Right atrium auricular region (tissue), 2 donors: ENCODE measurements around the gene APBA3. TPM values are rescaled to one million over a fixed set of nuclear protein-coding genes. Genes with fewer than 3 reads are reported as not detected.

ENCODE experiments used
- DNase-seq: peaks from one replicate; pipeline ENCODE4 v3.0.0-alpha.2; 2019; ENCODE audit warnings: low spot score
- H3K27ac ChIP-seq, 2 donors: fragments of 200-600 bp; sonication (generic); 1 replicate in 1 of 2; 2 replicates in 1 of 2; pipeline ENCODE4 v1.5.1; 2016 to 2019
- H3K27me3 ChIP-seq, 2 donors: fragments of 200-600 bp; sonication (generic); one replicate each; pipeline versions ENCODE4 v1.5.1 to v1.6.0; 2017 to 2019
- H3K36me3 ChIP-seq: fragments of 200-600 bp; sonication (generic); one replicate; pipeline ENCODE4 v1.5.1; 2016
- H3K4me1 ChIP-seq, 2 donors: fragments of 200-600 bp; sonication (generic); one replicate each; pipeline versions ENCODE4 v1.5.1 to v1.6.0; 2017 to 2019
- H3K4me3 ChIP-seq, 2 donors: fragments of 200-600 bp; sonication (generic); 1 replicate in 1 of 2; 2 replicates in 1 of 2; pipeline ENCODE4 v1.5.1; 2017 to 2019; ENCODE audit warnings: mild to moderate bottlenecking in 1 of 2, moderate library complexity in 1 of 2
- H3K9me3 ChIP-seq, 2 donors: fragments of 200-600 bp; sonication (generic); one replicate each; pipeline ENCODE4 v1.5.1; 2019
- total RNA-seq, 2 donors: library from RNA; depleted of rRNA; stranded (reverse); fragments of >200 nt; gene quantifications; one replicate each; pipeline ENCODE4 v1.1.0, GENCODE V29; 2016
- TF ChIP-seq, protein P1 (sequence below), 2 donors: fragments of 200-600 bp; sonication (generic); IDR thresholded peaks; one replicate each; pipeline ENCODE4 v1.5.1; 2019; ENCODE audit warnings: antibody characterized with exemption in 2 of 2

APBA3 gene
- total RNA-seq, 2 donors from 2014 or later = 14.7 to 24.8 TPM

DNA sequence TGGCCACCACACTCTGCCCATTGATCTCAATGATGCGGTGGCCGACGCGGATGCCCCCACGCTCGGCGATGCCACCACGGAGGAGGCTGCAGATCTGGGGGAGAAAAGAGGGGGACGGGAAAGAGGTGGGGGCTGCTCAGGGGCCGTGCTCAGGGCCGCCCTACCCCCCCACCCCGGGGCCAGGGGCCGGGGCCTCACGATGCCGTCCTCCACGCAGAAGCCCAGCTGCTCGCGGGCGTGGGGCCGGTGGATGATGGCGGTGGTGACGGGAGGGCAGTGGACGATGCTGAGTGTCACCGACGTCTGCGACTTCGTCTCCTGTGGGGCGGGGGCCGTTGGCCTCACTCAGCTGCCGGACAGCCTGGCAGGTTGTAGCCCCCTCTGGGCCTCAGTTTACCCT lies 10.3 kb downstream of the APBA3 start:
- DNase-seq = no peak
- Histone ChIP-seq H3K27me3 (no peaks in the 10 kb centered on the region), H3K4me1 (no peaks in the 10 kb centered on the region), H3K9me3 (no peaks in the 10 kb centered on the region), H3K36me3 (peaks cover 46% of the 10 kb centered on the region), H3K4me3 (no peak overlapping the region), H3K27ac (no peak overlapping the region)
- TF ChIP-seq, protein P1, sequence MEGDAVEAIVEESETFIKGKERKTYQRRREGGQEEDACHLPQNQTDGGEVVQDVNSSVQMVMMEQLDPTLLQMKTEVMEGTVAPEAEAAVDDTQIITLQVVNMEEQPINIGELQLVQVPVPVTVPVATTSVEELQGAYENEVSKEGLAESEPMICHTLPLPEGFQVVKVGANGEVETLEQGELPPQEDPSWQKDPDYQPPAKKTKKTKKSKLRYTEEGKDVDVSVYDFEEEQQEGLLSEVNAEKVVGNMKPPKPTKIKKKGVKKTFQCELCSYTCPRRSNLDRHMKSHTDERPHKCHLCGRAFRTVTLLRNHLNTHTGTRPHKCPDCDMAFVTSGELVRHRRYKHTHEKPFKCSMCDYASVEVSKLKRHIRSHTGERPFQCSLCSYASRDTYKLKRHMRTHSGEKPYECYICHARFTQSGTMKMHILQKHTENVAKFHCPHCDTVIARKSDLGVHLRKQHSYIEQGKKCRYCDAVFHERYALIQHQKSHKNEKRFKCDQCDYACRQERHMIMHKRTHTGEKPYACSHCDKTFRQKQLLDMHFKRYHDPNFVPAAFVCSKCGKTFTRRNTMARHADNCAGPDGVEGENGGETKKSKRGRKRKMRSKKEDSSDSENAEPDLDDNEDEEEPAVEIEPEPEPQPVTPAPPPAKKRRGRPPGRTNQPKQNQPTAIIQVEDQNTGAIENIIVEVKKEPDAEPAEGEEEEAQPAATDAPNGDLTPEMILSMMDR (IDR thresholded peaks at IDR 0.05) = no peak

DNA sequence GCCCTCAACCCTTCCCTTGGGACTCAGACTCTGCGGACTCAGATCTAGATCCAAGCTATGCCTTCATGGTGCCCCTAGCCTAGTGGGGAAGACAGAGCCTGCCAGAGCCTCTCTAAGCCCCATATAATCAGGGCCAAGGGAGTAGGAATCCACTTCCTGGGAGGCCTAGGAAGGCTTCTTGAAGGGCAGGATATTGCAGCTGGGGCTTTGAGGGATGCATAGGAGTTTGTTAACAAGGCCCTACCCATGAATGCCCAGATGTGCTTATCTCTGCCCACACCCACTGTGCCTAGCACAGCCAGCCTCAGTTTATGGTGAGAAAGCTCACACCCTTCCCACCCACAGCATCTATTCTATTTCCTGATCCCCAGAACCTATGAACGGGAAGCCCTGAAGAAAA lies 11.3 kb downstream of the APBA3 start:
- TF ChIP-seq, protein P1 (IDR thresholded peaks at IDR 0.05) = no peak
- peaks cover 46% of the 10 kb centered on the region for H3K36me3 ChIP-seq
- no peaks in the 10 kb centered on the region for H3K4me1 ChIP-seq
- H3K27me3 ChIP-seq = no peaks in the 10 kb centered on the region
- no peaks in the 10 kb centered on the region for H3K9me3 ChIP-seq
- no peak for DNase-seq
- no peak overlapping the region for H3K4me3 ChIP-seq
- no peak overlapping the region for H3K27ac ChIP-seq

DNA sequence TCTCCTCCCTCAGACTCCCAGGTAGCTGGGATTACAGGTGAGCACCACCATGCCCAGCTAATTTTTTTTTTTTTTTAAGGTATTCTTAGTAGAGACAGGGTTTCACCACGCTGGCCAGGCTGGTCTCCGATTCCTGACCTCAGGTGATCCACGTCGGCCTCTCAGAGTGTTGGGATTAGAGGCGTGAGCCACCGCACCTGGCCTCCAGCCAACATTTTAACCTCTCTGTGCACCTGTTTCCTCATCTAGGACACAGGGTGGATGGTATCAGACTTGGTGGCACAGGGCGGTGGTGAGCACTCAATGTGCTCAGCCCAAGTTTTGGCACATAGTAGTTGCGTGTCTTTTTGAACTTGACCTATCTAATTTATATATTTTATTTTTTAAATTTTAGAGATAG lies 12.5 kb downstream of the APBA3 start:
- H3K9me3 ChIP-seq = no peaks in the 10 kb centered on the region
- DNase-seq = no peak
- TF ChIP-seq, protein P1 (IDR thresholded peaks at IDR 0.05) = no peak
- no peak overlapping the region for H3K4me3 ChIP-seq
- no peak overlapping the region for H3K27ac ChIP-seq
- H3K36me3 ChIP-seq = peaks cover 40% of the 10 kb centered on the region
- H3K27me3 ChIP-seq = no peaks in the 10 kb centered on the region
- H3K4me1 ChIP-seq = no peaks in the 10 kb centered on the region

DNA sequence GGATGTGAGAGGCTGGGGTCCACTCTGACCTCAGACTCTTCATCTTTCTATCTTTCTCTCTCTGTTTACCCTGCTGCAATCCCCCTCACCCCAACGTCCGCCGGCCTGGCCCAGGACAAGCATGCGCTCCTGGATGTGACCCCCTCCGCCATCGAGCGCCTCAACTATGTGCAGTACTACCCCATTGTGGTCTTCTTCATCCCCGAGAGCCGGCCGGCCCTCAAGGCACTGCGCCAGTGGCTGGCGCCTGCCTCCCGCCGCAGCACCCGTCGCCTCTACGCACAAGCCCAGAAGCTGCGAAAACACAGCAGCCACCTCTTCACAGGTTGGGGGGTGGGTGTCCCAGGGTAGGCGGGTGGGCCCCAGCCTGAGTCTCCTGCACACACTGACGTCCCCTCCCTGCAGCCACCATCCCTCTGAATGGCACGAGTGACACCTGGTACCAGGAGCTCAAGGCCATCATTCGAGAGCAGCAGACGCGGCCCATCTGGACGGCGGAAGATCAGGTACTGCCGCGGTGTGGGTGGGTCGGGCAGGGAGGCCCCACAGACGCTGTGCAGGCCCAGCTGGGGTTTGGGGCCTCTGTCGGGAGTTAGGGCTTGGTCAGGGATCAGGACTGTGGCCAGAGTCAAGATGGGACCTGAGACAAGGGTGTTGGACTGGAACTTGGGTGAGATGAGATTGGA lies 15.0 kb downstream of the APBA3 start:
- H3K27me3 ChIP-seq = no peaks in the 10 kb centered on the region
- no peak overlapping the region for H3K27ac ChIP-seq
- no peak for DNase-seq
- peaks cover 15% of the 10 kb centered on the region for H3K36me3 ChIP-seq
- TF ChIP-seq, protein P1 (IDR thresholded peaks at IDR 0.05) = no peak
- H3K4me1 ChIP-seq = no peaks in the 10 kb centered on the region
- no peak overlapping the region for H3K4me3 ChIP-seq
- no peaks in the 10 kb centered on the region for H3K9me3 ChIP-seq

DNA sequence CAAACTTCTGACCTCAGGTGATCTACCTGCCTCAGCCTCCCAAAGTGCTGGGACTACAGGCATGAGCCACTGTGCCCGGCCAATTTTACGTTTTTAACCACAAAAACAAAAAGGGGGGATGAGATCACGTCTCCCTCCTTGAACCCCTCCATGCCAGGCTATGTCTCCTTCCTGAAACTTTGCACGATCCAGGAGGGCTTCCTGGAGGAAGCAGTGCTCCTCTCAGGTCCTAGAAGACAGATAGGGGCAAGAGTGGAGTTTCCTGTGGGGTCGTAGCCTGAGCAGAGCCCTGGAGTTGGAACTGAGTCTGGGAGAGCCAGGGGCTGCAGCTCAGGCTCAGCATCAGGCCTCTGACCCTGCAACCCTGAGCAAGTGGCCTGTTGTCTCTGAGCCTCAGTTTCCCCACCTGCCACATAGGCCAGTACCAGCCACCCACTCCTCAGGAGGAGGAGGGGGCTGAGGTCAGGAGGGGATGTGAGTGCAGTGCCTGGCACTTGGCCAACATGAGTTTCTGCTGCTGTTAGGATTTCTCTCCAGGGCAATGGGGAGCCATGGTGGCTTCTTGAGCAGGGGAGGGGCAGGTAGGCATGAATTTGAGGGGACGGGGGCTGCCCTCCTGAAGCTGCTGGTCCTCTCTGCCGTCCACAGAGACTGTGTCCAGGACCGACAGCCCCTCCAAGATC lies 16.0 kb downstream of the APBA3 start:
- Histone ChIP-seq H3K4me3 (no peak overlapping the region), H3K9me3 (no peaks in the 10 kb centered on the region), H3K27me3 (no peaks in the 10 kb centered on the region), H3K36me3 (peaks cover 6% of the 10 kb centered on the region), H3K4me1 (no peaks in the 10 kb centered on the region), H3K27ac (no peak overlapping the region)
- no peak for DNase-seq
- TF ChIP-seq, protein P1 (IDR thresholded peaks at IDR 0.05) = no peak
